DMS 273 (cell line): ENCODE measurements around the gene MGAT1.

ENCODE experiments used
- DNase-seq: peaks from one replicate; lab custom pipeline; 2025; ENCODE audit not compliant: unreplicated experiment; lab: John Stamatoyannopoulos, UW

MGAT1 gene

DNA sequence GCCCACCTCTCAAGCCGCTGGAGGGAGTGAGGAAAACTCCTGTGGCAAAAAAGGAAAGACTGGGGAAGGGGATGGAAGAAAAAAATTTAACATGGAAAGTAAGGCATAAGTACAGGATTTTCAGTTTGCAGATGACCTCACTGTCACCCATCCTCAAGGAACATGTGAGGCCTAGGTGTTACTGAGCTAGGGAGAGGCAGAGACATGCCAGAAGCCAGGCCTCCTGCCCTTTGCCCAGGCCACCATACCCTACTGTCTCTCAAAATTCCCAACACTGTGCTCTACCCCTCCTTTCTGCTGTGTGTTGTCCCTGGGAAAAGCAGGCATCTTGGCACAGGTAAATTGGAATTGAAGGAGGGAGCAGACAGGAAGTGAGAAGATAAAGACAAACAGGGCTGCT, 4.4 kb upstream of the MGAT1 start:
- no peak for DNase-seq

DNA sequence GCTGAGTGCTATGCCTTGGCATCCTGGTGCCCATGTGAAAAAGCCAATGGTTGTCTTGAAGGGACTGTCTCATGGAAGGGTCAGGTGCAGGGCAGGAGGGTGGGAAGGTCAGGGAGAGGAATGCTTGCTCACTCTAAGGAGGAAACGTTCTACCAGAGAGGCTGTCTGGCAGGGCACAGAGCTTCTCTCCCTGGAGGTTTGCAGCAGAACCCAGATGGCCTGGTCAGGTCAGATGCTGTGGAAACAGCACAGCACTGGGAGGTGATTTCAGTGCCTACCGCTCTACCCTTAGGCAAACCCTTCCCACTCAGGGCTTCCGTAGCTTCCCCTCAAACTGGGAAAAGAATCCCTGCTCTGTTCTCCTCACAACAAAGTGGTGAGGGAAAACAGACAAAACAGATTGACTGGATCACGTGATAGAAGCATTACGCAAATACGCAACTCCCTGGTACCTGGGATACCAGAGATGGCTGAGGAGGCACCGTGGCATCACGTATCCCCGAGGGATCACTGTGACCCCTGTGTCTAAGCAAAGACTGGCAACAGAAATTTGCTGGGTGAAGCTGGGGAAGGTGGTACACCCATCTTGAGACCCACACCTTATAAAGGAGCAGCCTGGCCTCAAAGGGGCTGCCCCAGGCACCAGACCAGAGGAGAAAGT, 3.9 kb upstream of the MGAT1 start:
- DNase-seq: peak; percentile 33

DNA sequence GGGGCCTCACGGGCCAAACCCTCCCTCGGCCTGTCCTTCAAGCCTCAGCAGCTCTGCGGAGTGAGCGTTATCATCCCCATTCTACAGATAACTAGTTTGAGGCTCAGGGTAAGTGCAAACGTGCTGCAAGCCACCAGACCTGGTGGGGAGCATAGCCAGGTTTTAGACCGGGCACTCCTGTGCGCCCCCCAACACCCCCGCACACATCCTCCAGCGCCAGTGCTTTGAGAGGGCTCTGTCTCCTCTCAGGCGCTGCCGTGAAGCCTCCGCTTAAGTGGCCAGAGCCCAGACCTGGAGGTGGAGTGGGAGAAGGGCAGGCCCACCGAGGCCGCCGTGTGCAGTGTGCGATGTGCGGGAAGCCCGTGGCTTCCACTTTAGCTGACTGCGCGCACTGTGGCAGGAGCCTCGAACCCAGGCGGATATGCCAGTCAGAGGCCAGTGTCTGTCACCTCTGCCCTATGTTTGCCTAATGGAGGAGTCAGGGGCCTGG, 1.6 kb upstream of the MGAT1 start:
- DNase-seq: no peak

DNA sequence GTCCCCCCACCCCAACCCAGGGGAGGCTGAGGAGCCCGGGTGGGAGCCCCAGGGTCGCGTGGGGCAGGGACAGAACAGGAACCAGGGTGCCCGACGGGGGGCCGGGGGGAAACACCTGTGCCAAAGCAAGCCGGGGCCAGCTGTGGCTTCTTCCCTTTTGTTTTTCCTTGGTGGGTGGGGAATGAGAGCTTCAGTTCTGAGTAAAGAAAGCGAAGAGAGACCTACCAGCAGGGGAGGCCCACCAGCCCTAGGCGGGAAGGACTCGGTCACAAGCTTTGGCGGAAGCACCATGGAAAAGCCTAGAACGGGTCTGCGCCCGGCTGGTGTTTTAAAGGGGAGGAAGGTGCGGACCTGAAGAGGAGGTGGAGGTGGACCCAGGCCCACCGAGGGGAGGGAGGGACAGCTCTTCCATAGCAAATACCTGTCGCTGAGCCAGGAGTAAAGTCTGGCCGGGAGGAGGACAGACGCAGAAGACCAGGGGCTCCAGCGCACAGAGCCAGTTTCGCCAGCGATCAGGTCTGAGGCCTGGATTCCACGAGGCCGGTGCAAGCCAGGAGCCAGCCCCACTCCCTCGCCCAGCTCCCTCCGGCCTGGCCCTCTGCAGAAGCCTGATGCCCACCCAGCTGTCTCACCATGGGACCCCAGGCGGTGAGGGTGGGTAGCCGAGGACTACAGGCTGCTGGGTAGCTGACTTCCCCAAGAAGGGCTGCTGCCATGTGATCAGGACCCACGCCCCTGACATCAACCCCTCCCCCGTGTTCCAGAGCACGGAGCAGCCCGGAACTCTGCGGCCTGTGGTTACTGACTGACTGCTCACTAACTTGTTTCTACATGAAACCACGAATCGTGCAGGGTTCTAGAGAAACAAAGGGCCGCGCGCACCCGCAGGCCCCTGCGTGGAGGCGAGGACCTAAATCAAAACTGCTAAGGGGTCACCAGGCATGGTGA, 849 bp upstream of the MGAT1 start:
- no peak for DNase-seq

DNA sequence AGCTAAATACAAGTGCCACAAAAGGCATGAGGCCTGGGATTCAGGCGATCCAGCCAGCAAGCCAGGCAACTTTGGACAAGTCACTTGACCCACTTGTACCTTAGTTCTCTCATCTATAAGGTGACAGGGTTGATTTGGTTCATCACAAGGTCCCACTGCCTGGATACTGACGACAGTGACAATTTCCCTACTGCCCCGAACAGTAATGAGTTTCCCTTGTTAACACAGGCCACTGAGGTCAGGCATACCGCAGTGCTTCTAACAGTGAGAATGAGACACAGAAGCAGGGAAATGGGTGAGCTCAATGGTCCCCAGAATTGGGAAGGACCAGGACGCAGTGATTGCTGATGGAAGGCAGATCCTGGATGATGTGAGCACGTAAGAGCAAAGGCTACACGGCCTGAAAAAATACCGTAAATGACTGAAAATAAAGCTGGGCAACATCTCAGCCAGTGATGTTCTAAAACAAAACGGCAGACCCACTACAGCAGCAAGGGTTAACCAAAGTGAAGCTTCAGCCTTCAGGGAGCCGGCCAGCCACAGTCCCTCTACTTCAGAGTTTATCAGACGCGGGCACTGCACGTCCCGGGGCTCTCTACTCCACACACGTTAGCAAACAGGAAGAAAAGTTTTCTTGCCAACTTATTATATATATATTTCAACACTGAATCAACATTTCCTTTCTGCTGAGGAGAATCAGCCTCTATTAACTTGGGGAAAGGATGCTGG, 846 bp downstream of the MGAT1 start:
- DNase-seq: no peak

DNA sequence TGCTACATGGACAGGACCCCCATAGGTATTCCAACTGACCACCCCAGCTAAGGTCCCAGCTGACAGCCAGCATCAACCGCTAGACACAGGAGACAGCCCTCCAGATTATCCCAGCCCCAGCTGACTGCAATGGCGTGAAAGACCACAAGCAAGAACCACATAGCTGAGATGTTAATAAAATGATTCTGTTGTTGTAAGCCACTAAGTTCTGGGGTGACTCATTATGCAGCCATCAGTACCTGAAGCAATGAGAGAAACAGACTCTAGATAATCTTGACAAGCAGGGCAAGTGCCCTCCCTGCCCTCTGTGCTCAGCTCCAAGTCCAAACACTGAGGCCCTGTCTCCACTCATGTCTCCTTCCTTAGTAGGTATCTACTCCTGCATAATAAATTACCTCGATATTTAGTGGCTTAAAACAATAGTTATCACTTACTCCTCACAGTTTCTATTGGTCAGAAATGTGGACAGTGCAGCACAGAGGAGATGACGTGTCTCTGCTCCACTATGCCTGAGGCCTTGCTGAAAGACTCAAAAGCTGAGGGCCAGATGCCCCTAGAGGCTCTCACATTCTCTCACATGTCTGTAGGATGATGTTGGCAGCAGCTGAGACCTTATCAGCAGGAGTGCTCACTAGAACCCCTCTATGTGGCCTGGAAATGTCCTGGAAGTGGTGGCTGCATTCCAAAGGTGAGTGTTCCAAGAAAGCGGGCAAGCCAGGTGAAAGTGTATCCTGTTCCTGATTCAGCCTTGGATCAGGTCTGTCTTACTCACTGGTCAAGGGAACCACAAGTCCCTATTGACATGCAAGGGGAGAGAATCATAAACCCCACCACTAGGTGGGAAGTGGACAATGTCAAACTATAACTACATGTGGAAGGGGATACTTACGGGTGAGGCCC, 2.5 kb downstream of the MGAT1 start:
- no peak for DNase-seq

DNA sequence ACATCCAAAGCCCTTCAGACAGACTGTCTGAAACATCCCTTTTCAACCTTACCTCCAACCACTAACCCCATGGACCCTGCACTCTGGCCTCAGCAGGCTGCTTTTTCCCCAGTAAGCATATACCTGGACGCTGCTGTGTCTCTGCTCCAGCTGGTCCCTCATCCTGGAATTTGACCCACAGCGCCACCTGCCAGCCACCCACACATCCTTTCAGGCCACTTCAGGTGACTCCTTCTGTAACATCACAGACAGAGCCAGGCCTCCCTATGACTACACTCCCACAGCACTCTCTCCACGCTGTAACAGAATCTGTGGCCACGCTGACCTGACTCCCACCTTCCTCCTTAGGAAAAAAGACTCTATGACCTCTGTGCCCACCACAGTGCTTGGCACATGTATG, 3.4 kb downstream of the MGAT1 start:
- peak; percentile 28 for DNase-seq

DNA sequence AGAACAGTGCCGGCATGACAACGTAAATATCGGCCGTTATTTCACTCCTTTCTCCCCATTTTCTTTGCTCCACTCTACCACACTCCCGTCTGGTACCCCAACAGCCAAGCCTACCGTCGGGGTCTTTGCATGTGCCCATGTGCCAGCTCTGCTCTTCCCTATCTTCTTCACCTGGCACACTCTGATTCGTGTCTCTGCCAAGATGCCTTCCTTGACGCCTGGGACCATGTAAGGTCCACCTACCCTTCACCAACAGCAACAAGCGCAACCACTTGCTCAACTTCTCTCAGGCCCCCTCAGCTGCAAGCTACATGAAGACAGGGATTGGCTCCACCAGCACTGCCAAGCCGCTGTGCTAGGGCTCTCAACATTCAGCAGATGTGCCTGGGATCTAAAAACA, 4.4 kb downstream of the MGAT1 start:
- no peak for DNase-seq

DNA sequence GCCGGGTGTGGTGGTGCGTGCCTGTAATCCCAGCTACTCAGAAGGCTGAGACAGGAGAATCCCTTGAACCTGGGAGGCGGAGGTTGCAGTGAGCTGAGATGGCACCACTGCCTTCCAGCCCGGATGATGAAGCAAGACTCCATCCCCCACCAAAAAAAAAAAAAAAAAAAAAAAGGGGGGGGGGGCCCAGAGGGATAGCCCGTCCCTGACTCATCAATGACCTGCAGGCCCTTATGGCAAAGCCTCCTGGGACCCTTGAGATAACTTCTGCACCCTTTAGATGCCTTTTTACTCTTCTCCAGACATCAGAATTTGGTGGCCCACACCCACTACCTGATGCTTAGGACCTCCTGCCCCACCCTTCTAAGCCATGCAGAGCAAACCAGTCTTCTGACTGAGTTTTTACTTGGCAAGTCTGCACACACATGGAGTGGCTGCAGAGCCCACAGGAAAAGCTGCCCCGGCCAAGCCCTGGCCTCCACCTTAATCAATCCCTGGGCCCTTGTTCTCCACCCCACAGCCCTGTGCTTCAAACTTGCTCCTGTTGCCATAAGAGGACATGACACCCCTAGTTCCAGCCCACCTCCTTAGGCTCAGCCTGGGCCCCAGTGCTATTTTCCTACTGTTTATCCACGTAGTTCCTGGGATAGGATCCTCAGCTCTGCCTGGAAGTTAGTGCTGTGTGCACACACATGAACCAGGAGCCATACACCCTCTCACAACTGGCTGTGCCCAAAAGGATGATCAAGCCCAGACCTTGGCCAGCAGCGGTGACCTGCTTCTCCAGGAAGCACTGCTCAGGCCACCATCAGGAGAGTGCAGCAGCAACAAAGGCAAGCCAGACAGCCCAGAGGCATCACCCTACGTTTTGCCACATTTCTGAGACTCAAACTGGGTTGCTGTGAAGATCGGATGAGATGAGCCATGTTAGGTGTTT, 5.1 kb downstream of the MGAT1 start:
- DNase-seq: no peak

DNA sequence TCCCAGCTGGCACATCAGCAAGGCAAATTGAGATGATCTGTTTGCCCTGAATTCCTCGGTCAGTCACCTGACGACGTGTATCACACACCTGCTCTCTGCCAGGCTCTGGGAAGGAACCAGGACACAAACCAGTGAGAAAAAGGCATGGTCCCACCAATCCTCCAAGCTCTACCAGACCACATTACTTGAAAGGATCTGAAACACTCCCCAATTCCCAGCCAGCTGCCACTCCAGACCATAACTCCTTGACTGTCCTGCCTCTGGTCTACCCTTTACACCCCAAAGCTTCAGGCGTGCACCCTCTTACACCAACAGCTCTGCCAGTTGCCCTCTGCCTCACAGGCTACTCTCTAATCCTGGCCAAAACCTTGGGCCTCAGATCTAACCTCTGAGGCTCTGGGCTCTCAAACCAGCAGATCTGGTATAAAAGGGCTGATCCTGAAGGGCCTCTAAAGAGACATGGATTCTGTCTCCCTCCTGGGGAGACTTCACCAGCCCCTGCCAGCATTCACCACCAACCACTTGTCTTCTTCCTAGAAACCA, 6.8 kb downstream of the MGAT1 start:
- DNase-seq: no peak

DNA sequence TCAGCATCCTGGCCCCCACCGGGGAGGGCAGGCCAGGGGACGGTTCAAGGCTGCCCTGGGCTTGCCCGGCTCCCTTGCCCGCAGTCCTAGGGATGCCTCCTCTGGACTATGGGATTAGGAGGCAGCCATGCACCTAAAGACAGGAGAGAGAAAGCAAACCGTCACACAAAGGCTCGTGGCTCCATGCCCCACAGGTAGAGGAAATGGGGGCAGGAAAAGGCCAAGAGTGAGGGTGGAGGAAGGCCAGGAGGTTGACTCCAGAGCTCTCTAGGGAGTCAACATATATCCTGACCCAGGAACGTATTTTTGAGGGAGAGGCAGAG, 9.7 kb downstream of the MGAT1 start:
- no peak for DNase-seq

DNA sequence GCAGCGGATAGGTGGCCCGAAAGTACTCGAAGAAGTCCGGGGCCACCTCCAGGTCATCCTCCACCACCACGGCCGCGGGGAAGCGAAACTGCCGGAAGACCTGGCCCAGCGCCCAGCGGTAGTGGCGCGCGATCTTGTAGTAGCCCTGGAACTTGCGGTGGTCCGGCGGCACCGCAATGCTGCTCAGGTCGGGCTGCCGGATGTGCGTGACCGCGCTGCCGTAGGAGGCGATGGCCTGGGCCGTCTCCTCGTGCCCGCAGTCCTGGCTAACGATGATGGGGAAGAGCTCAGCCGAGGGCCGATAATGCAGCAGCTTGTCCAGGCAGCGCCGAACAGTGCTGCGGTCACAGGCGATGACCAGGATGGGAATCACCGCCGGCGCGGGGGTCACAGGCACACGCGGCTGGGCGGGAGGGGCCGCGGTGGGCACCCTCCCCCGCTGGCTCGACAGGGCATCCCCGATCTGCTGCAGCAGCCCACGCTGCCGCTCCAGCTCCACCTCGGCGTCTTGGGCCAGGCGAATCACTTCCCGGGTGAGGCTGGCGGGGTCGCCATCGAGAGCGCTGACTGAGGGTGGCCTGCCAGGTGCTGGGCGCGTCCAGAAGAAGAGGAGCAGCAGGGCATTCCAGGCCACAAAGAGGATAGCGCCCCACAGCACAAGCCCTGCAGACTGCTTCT, 10.2 kb downstream of the MGAT1 start:
- no peak for DNase-seq

DNA sequence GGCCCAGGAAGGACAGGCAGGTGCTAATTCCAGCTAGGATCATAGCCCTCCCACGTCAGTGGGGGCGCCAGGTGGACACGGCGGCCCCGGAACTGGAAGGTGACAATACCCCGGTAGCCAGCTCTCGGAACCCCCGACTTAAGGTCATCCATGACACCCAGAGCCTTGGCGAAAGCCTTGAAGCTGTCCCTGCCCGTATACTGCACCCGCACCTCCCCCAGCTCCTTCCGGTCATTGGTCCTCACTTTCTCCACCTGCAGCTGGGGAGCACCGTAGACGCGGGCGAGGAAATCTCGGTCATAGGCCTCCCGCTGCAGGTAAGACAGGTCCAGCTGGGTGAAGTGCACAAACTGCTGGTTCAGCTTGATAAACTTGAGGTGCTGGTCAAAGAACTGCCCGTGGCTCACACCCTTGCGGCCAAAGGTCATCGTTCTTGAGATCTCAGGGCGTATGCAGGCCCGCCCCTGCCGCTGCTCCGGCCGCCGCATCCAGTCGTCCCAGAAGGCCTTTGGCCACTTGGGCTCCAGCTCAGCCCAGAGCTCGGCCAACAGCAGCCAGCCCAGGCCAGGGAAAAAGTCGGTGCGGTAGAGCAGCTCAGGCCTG, 10.9 kb downstream of the MGAT1 start:
- DNase-seq: no peak

DNA sequence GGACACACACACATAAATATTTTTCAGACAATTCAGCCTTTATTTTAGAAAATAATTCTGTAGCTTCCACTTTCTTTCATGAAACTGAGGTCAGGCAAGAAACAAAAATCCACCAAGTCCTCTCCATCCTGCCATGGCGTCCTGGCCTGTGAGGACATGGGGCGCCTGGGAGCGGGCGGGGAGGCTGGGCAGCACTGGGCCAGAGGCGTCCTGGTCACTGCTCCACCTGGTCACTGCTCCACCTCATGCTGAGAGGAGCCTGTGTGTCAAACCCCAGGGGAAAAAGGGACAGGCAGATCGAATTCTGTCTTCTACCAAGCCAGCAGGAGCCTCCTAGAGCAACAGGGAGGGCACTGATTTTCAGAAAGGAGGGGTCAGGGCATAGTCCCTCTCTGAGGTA, 12.1 kb downstream of the MGAT1 start:
- DNase-seq: no peak

DNA sequence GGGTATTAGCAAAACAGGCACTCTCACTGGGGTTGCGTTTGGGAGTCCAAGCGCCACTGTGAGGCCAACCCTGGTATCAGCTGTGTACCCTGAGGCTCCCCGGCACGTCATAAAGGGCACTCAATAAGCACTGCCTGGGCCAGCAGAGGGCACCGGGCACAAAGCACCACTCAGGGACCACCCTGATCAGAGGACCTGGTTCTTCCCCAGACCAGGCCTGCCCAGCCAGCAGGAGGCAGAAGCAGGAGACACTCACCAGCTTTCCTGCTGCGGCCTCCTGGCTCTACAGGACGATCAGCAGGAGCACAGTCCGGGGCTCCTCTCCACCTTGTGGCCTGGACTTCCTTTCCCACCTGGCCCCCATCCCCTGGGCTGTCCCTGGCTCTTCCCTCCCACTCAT, 12.6 kb downstream of the MGAT1 start:
- DNase-seq: peak; percentile 65

DNA sequence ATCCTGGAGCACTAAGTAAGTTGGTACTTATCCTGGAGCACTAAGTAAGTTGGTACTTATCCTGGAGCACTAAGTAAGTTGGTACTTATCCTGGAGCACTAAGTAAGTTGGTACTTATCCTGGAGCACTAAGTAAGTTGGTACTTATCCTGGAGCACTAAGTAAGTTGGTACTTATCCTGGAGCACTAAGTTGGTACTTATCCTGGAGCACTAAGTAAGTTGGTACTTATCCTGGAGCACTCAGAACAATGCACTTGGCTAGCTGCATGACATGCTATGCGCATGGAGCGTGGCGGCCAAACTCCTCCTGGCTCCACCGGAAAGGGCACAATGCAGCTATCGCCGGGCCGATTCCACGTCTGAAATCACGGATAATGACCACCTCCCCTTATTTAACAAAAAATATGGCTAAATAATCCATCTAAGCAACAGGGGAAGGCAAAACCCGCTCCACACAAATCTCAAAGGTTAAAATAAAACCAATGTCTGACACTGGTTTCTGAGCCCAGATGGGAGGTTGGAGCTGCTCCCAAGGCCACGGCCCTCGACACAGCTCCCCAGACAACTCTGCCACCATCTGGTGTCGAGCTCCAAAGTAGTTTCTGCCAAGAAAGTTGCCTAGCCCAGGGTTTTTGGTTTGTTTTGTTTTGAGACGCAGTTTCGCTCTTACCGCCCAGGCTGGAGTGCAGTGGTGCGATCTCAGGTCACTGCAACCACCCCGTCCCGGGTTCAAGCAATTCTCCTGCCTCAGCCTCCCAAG, 13.8 kb downstream of the MGAT1 start:
- DNase-seq: peak; percentile 92

DNA sequence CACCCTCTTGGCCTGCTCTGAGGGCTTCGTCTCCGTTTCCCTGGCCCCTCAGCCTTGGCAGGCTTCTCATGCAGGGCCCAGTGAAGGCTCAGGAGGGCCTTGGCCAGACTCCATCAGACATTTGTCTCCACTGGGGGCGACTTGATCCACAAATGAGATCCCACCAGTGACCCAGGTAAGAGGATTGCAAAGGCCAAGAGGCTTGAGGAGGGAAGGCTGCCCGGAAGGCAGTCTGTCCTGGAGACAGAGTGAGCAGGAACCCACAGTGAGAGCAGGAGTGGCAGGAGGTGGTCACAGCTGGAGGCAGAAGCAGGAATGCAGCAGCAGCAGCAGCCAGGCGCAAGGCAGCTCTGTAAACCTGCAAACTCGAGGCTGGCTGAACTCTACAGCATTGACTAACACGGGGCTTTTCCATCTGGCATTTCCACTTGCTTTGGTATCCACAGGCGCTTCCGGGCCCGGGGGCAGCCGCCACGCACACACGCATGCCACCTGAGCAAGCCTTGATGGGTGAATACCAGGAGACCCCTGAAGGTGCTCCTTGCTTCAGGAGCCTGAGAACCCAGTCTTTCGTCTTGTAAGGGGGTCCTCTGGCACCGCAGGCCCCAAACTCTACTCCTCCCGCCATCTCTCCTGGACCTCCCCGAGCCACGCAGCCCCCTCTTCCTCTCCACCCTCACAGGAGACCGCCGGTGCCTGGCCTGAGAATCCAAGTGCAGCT, 14.7 kb downstream of the MGAT1 start:
- peak; percentile 80 for DNase-seq
